GM12892 (cell line): ENCODE results near the gene FAM9C.

Experiments used
- POLR2A ChIP-seq: IDR thresholded peaks from 2 replicates; pipeline ENCODE4 v1.6.1; 2011; ENCODE audit warnings: low read depth, low read length, control low read depth
- POLR2AphosphoS5 ChIP-seq: IDR thresholded peaks from 2 replicates; pipeline ENCODE4 v1.6.1; 2011; ENCODE audit warnings: low read depth, low read length, control low read depth
- TAF1 ChIP-seq: IDR thresholded peaks from 2 replicates; pipeline ENCODE4 v1.6.1; 2011; ENCODE audit warnings: low read depth, mild to moderate bottlenecking, control low read depth, low read length, borderline replicate concordance

- no peak for TF ChIP-seq POLR2A
- TF ChIP-seq POLR2AphosphoS5, result no peak
- no peak for TF ChIP-seq TAF1
Measured at GRCh38 chrX:12994321-12994720, 50.1 kb downstream of the FAM9C start.
